Muscle layer of colon (tissue), 2 donors: ENCODE results near the gene HIF1AN.

Source experiments
- H3K27ac ChIP-seq: one replicate; pipeline ENCODE4 v1.7.0; 2013; ENCODE audit warnings: low read depth, mild to moderate bottlenecking, low read length, moderate library complexity
- H3K27me3 ChIP-seq, 2 donors: one replicate each; pipeline ENCODE4 v1.7.0; 2013; ENCODE audit warnings: low read length in 2 of 2, mild to moderate bottlenecking in 2 of 2; ENCODE audit not compliant: insufficient read depth in 2 of 2, control insufficient read depth in 1 of 2
- H3K36me3 ChIP-seq: one replicate; pipeline ENCODE4 v1.7.0; 2013; ENCODE audit warnings: mild to moderate bottlenecking, low read length; ENCODE audit not compliant: insufficient read depth
- H3K4me1 ChIP-seq: one replicate; pipeline ENCODE4 v1.7.0; 2013; ENCODE audit warnings: mild to moderate bottlenecking, low read length; ENCODE audit not compliant: insufficient read depth
- H3K4me3 ChIP-seq, 2 donors: one replicate each; pipeline ENCODE4 v1.7.0; 2013; ENCODE audit warnings: low read length in 2 of 2, low read depth in 1 of 2, mild to moderate bottlenecking in 1 of 2, moderate library complexity in 1 of 2
- H3K9ac ChIP-seq: one replicate; pipeline ENCODE4 v1.7.0; 2013; ENCODE audit warnings: low read length
- H3K9me3 ChIP-seq: one replicate; pipeline ENCODE4 v1.7.0; 2013; ENCODE audit warnings: mild to moderate bottlenecking, low read length
- donor health status: abdominal sarcoma.
- donor health status: Adenocarcinoma of cecum.

Gene HIF1AN

DNA sequence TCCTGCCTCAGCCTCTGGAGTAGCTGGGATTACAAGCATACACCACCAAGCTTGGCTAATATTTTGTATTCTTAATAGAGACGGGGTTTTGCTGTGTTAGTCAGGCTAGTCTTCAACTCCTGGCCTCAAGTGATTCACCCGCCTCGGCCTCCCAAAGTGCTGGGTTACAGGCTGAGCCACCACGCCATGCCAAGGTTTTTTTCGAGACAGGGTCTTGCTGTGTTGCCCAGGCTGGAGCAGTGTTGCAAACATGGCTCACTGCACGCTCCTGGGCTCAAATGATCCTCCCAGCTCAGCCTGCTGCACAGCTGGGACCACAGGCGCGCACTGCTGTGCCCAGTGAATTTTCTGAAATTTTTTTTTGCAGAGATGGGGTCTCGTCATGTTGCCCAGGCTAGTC is 12.8 kb upstream of the HIF1AN start:
- no peaks in the 10 kb centered on the region for H3K9me3 ChIP-seq
- peaks cover 3% of the 10 kb centered on the region for H3K4me1 ChIP-seq
- H3K27ac ChIP-seq, result no peak overlapping the region
- no peak overlapping the region for H3K4me3 ChIP-seq
- no peaks in the 10 kb centered on the region for H3K27me3 ChIP-seq
- peaks cover 43% of the 10 kb centered on the region for H3K36me3 ChIP-seq
- H3K9ac ChIP-seq, result no peak overlapping the region

DNA sequence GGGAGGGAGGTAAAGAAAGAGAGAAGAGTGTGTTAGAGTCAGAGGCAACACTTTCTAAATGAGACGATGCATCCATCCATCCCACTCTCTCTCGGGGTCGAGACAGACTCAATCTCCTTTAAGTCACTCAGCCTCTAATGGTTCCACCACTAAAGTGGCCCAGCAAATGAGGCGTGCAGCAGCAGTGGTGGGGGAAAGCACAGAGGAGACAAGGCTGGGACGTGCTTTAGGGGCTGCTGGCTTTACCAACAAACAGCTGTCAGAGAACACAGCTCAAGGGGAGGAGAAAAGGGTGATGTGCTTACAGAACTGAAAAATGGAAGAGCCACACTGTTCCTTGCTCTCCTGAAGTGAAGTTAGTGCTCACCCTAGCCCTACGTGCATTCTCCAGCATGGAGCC is 11.5 kb upstream of the HIF1AN start:
- Histone ChIP-seq H3K36me3 (peaks cover 43% of the 10 kb centered on the region), H3K4me1 (peaks cover 13% of the 10 kb centered on the region), H3K27ac (no peak overlapping the region), H3K9ac (no peak overlapping the region), H3K9me3 (no peaks in the 10 kb centered on the region), H3K27me3 (no peaks in the 10 kb centered on the region), H3K4me3 (no peak overlapping the region)

DNA sequence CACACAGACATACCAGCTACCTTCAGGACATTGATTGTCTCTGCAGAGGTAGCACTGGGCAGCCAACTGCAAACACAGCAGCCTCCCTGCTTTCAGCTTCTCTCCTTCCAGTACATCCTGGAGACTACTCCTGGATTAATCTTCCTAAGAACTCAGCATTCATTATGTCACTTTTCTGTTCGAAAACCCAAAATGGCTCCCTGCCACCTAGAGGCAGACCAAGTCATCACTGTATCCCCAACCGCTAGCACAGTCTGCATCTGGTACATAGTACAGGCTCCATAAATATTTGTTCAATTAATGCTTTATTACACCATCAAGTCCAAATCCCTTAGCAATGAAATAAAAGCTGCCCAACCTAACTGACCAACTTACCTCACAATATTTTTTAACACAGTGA is 11.1 kb upstream of the HIF1AN start:
- H3K27me3 ChIP-seq, result no peaks in the 10 kb centered on the region
- H3K9me3 ChIP-seq, result no peaks in the 10 kb centered on the region
- H3K9ac ChIP-seq, result no peak overlapping the region
- H3K27ac ChIP-seq, result no peak overlapping the region
- H3K36me3 ChIP-seq, result peaks cover 43% of the 10 kb centered on the region
- peaks cover 13% of the 10 kb centered on the region for H3K4me1 ChIP-seq
- no peak overlapping the region for H3K4me3 ChIP-seq

DNA sequence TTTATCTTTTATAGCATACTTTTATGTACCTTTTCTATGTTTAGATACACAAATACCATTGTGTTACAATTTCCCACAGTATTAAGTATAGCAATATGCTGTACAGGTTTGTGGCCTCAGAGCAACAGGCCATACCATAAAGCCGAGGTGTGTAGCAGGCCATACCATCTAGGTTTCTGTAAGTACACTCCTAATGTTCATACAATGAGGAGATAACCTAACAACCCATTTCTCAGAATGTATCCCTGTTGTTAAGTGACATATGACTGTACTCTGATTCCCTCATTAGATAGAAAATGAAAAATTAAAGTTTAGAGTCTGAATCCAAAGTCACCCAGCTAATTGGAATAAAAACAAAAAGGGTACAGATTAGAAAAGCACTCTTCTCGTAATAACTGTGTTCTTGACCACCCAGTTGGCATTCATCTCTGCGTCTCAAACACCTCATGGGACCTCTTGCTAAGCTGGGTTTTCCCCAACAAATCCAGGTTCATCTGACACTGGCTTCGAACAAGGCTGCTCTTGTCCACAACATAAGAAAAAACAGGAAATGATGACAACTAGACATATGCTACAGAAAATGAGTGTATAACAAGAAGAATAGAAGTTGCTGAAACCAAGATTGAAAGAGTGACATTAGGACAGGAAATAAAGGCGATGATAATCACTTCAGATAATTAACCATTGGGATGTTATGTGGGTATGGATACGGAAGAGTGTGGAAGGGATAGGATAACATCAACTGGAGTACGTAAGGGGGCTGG is 7.4 kb upstream of the HIF1AN start:
- H3K27ac ChIP-seq, result peak overlapping the region; percentile 75
- no peaks in the 10 kb centered on the region for H3K9me3 ChIP-seq
- peaks cover 37% of the 10 kb centered on the region for H3K36me3 ChIP-seq
- peaks cover 19% of the 10 kb centered on the region for H3K4me1 ChIP-seq
- peak overlapping the region; percentile 95 for H3K9ac ChIP-seq
- H3K27me3 ChIP-seq, result no peaks in the 10 kb centered on the region
- peak overlapping the region; percentile 84 to 100 for H3K4me3 ChIP-seq

DNA sequence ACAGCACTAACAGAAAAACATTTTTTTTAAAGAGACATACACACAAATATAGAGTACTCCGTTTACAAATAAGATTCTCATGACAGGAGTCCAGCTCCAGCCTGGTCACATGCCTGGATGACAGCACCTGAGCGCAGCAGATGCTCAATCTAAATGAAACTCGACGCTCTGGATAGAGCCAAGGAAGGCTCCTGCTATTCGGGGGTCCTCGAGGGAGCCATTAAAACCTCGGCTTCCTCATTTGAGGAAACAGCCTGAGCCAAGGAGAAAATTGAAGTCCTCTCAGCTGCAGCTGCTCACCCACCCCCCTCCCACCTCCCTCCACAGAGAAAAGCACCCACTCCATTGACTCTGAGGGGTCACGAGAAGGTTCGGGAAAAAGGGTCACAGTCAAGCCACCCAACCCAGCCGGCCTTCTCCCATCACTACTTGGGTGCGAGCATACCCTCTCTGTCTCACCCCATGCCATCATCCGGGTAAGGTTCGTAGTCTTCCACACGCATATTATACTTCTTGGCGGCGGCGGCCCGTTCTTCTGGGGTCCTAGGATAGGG is 6.7 kb upstream of the HIF1AN start:
- H3K4me3 ChIP-seq, result peak overlapping the region; percentile 84 to 100
- H3K4me1 ChIP-seq, result peaks cover 19% of the 10 kb centered on the region
- H3K27ac ChIP-seq, result peak overlapping the region; percentile 75
- peaks cover 30% of the 10 kb centered on the region for H3K36me3 ChIP-seq
- no peaks in the 10 kb centered on the region for H3K27me3 ChIP-seq
- no peaks in the 10 kb centered on the region for H3K9me3 ChIP-seq
- H3K9ac ChIP-seq, result peak overlapping the region; percentile 95

DNA sequence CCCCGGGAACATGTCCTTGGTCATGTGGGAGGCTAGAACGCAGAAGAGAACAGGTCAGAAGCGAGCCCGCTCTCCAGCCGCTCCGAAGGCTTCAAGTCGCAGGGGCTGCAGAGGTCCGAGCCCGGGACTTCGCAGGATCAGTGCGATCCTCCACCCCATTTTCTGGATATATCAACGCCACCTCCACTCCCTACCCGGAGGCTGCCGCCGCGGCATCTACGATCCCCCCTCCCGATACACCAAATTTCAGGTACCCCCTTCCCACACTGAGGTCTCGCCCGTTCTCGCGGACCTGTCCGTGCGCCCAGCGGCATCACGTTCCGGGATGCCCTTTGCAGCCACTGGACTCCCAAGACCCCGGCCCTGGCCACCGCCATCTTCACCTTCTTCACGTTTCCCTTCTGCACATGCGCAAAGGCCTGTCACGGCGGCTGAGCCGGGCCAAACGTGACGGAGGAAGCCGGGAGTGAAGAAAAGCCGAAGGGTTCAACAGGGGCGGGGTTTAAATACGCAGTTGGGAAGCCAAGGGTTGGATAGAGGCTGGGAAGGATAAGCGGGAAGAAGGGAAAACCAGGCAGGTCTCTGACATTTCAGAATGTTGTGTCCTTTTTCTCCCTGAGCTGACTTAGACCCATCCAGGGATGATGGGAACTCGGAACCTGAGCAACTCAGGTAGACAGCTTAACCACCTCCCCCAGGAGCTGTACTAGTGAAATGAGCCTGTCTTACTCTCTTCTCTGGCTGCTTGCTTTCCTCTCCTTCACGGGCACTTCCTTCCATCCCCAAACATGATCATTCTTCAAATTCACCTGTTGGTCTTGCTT is 6.1 kb upstream of the HIF1AN start, which contains the start of gene NDUFB8:
Gene NDUFB8, minus strand, starts transcription at position 397 of the 824 bp plus-strand sequence. Its CDS starts 20 bp downstream, at position 377.
- Histone ChIP-seq H3K4me3 (peak within 1 kb of the TSS; percentile 84 to 100), H3K9ac (peak within 1 kb of the TSS; percentile 95), H3K9me3 (no peaks in the 10 kb centered on the region), H3K27ac (peak within 1 kb of the TSS; percentile 75), H3K27me3 (no peaks in the 10 kb centered on the region), H3K4me1 (peaks cover 20% of the 10 kb centered on the region), H3K36me3 (peaks cover 23% of the 10 kb centered on the region)

DNA sequence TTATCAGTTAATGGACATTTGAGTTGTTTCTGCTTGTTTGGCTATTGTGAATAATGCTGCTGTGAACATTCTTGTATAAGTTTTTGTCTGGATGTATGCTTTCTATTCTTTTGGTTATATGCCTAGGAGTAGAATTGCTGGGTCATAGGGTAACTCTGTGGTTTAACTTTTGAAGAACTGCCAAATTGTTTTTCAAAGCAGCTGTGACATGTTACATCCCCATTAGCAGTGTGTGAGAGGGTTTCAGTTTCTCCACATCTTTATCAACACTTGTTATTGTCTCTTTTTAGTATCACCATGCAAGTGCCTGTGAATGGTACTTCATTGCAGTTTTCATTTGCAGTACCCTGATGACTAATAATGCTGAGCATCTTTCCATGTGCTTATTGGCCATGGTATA is 4.0 kb upstream of the HIF1AN start:
- peaks cover 2% of the 10 kb centered on the region for H3K36me3 ChIP-seq
- no peaks in the 10 kb centered on the region for H3K9me3 ChIP-seq
- H3K9ac ChIP-seq, result no peak overlapping the region
- no peak overlapping the region for H3K27ac ChIP-seq
- H3K4me3 ChIP-seq, result no peak overlapping the region
- peaks cover 35% of the 10 kb centered on the region for H3K4me1 ChIP-seq
- H3K27me3 ChIP-seq, result no peaks in the 10 kb centered on the region

DNA sequence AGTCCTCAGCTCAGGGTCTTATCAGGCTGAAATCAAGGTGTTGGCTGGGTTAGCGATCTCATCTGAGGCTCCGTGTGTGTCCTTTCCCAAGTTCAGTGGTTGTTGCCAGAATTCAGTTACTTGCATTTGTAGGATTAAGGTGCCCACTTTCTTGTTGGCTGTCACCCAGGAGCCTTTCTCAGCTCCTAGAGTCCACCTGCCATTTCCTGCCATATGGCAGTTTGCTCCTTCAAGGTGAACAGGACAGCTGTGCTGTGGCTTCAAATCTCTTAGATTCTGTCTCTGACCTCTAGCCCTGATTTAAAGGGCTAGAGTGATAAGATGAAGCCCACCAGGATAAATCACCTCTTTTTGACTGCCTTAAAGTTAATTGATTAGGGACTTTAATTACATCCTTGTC is 1.0 kb upstream of the HIF1AN start:
- no peak overlapping the region for H3K9ac ChIP-seq
- peak overlapping the region in 1 of 2 donors; percentile 79 for H3K4me3 ChIP-seq
- no peaks in the 10 kb centered on the region for H3K9me3 ChIP-seq
- no peaks in the 10 kb centered on the region for H3K27me3 ChIP-seq
- H3K36me3 ChIP-seq, result peaks cover 18% of the 10 kb centered on the region
- no peak overlapping the region for H3K27ac ChIP-seq
- H3K4me1 ChIP-seq, result peaks cover 36% of the 10 kb centered on the region

GRCh38 chr10:100535338-100535714 is 417 bp upstream of the HIF1AN start:
- Histone ChIP-seq H3K4me3 (peak overlapping the region; percentile 28 to 79), H3K27ac (peak overlapping the region; percentile 17), H3K4me1 (peaks cover 31% of the 10 kb centered on the region), H3K27me3 (no peaks in the 10 kb centered on the region), H3K9ac (no peak overlapping the region), H3K9me3 (no peaks in the 10 kb centered on the region), H3K36me3 (peaks cover 19% of the 10 kb centered on the region)

DNA sequence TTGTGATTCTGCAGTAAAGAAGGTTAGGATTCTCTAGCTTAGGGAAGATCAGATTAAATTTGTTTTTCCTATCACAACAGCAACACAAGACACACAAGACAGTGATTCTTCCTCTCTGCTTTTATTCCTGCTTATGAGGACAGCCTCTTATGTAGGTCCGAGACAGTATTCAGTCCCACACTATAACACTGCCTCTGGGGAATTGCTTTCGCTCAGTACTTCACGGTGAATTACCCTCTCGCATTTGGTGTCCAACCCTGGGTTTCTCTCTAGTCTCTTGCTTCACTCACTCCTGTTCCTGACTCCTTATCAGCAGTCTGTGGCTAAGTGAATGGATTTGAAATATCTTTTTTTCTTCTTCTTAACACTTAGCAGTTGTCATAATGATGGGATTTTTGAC is 1.7 kb downstream of the HIF1AN start:
- Histone ChIP-seq H3K27me3 (no peaks in the 10 kb centered on the region), H3K9me3 (no peaks in the 10 kb centered on the region), H3K4me1 (peaks cover 30% of the 10 kb centered on the region), H3K4me3 (no peak overlapping the region), H3K9ac (no peak overlapping the region), H3K27ac (no peak overlapping the region), H3K36me3 (peaks cover 33% of the 10 kb centered on the region)

DNA sequence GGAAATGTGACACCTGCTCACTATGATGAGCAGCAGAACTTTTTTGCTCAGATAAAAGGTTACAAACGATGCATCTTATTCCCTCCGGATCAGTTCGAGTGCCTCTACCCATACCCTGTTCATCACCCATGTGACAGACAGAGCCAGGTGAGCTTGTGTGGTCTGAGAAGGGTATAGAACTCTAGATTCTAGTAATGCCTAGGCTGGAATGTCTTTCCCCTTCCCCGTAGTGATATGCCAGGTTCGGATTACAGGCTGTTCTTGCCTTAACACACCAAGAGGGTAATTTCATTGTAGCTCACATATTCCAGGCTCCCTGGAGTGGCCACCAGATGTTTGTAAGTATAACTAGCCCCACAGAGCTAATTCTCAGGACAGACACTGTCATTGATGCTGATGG is 9.2 kb downstream of the HIF1AN start:
- no peak overlapping the region for H3K27ac ChIP-seq
- H3K27me3 ChIP-seq, result no peaks in the 10 kb centered on the region
- no peaks in the 10 kb centered on the region for H3K4me1 ChIP-seq
- H3K9ac ChIP-seq, result no peak overlapping the region
- no peaks in the 10 kb centered on the region for H3K9me3 ChIP-seq
- H3K4me3 ChIP-seq, result no peak overlapping the region
- peaks cover 79% of the 10 kb centered on the region for H3K36me3 ChIP-seq
